Amygdala (tissue), 56 donors: ENCODE data around the gene CAPN2.
"Not testable (repeated sequence)": the region's sequence is repeated elsewhere in the genome, so short reads cannot be mapped to it uniquely, and the experiment has no call there.

Source experiments
- DNase-seq, 56 donors: peaks; one replicate each; lab custom pipeline; 2025; lab: John Stamatoyannopoulos, UW

CAPN2 gene

DNA sequence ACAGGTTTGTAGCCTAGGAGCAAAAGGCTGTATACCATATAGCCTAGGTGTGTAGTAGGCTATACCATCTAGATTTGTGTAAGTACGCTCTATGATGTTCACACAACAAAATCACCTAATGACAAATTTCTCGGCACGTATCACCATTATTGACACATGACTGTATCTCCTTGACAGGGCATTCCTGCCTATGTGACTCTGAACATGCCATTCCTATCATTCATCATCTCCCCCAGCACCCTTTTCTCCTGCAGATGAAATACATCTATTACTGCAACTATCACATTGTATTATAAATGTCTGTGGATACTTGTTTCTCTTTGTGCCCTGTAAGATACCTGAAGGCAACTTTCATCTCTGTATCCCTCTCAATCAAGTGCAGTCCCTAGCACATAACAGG, 103.5 kb downstream of the CAPN2 start:
- no peak for DNase-seq

DNA sequence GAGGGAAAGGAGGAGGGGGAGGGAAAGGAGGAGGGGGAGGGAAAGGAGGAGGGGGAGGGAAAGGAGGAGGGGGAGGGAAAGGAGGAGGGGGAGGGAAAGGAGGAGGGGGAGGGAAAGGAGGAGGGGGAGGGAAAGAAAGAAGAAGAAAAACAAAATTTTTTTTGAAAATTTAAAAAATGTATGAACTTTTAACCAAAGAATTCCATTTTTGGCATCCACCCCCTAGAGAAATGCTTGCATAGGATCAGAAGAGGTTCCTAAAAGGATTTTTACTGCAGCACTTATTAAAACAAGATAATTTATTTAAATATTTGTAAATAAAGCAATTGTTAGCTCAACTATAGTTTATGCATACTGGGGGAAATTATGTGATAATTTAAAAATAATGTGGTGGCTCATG, 104.9 kb downstream of the CAPN2 start:
- not testable (repeated sequence) for DNase-seq

DNA sequence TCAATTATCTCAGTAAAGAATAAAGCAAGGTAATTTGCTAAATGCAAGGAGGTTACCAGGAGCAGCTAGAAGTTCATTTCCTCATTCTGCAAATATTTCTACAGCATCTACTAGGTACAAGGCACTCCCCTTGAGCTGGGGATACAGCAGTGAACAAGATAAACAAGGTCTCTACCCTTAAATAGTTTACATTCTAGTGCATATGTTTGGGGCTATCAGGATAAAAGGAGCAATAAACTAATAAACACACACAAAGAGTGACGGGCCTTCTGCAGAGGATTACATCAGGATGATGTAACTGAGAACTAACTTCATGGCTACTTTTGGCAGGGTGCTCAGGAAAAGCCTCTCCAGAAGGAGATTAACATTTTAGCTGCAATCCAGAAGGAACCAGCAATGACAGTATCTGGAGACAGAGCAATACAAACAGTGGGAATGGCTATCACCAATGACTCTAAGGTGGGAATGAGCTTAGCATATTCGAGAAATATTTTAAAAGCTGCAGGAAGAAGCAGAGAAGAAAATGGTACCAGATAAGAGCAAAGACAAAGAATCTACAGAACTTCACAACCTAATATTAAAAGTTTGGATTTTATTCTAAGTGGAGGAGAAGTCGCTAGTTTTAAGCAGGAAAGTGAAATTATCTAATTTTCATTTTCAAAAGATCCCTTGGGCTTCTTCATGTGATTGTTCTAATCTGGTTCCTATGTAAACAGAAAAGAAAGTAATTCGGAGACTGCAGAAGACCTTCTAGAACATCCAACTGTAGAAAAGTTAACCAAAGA, 107.6 kb downstream of the CAPN2 start:
- no peak for DNase-seq

- no peak for DNase-seq
Measured at GRCh38 chr1:223820515-223820858, 108.1 kb downstream of the CAPN2 start.

DNA sequence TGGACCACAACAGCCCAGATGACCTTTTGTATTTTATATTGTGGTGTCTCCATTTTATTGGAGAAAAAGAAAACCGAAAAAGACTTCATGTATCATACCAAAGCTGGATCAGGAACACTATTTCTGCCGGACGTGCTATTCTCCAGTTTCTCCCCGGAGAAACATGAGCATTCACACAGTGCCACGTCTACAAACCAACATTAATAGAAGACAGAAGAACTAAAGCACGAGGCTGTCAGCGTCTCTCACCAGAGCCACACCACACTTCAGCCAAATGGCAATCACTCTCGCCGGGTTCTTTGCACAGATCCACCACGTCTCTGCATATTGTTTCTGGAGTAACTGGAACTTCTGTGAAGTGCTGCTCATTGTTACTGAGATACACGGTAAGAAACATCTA, 108.6 kb downstream of the CAPN2 start:
- DNase-seq, result no peak

GRCh38 chr1:223824287-223824686, 111.9 kb downstream of the CAPN2 start:
- DNase-seq, result no peak

DNA sequence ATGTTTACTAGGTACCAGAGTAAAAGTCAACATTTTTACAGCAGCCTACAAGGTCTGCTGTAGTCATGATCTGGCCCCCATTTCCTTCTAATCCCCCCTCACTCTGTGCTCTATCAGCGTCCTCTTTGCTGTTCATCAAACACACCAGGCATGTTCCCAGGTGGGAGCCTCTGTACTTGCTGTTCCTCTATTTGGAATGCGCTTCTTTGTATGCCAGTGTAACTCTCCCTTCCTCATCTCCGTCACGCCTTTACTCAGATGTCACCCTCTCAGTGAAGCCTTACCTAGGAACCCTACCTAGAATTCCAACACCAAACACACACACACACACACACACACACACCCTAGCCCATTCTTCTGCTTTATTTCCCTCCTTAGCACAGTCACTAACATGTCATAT, 112.4 kb downstream of the CAPN2 start:
- no peak for DNase-seq
